Fibroblast of skin of scalp (primary cell): ENCODE data around the gene SFTPD.

Experiments used
- DNase-seq: peaks from one replicate; pipeline ENCODE4 v3.0.0-alpha.2; 2013

SFTPD gene

DNA sequence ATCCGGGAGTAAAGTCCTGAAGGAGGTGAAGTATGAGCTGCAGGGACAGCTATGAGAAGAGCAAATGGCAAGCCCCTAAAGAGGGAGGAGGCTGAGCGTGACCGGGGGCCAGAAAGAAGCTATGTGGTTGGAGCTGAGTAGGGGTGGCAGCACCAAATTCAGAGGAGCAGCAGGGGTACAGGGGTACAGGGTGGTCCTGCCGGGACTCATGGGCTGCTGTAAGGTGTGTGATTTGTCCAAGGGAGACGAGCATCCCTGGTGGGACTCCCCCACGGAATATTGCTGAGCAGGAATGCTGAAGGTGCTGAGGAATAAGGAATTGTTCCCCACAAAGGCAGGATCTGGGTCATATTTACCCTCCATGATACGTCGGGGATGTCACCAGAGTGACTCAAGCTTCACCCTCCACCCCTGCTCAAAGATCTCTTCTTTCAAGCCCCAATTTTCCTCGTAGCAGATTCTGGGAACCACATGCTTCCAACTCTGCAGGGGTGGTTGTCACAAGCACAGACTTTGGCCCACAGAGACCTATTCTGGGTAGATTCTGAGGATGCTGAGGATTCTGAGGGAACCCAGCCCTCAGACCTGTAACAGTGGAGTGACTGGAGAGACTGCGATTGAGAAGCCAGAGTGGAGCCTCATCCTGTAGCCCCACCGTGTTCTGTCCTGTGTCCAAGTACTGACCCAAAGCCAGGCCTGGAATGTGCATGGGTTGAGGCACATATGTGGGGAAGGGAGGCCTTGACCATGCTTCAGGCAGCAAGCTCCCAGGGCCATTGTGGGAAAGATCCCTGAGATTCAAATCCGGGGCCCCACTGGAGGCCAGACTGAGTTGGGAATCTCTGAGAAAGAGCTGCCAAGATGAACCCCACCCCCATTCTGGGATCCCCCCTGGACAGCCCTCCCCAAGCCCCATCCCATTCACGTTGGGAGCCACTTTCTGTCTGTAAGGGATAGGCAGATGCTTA, 4.2 kb downstream of the SFTPD start:
- DNase-seq: no peak

DNA sequence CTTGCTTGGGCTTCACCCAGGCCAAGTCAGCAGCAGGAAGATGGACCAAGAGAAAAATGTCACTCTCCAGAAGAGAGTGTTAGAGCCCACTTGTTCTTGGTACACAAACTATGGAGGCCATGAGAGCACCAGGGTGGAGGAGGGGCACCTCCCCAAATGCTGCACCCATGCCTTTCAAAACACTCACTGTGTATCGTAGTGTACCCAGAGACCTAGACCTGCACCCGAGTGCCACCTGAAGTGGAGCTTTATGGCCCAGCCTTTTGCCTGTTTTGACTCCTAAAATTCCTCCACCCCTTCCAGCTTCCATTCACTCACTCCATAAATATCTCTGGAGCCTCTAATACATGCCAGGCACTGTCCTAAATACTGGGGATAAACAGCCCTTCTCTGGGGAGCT, 5.0 kb downstream of the SFTPD start:
- DNase-seq: no peak

DNA sequence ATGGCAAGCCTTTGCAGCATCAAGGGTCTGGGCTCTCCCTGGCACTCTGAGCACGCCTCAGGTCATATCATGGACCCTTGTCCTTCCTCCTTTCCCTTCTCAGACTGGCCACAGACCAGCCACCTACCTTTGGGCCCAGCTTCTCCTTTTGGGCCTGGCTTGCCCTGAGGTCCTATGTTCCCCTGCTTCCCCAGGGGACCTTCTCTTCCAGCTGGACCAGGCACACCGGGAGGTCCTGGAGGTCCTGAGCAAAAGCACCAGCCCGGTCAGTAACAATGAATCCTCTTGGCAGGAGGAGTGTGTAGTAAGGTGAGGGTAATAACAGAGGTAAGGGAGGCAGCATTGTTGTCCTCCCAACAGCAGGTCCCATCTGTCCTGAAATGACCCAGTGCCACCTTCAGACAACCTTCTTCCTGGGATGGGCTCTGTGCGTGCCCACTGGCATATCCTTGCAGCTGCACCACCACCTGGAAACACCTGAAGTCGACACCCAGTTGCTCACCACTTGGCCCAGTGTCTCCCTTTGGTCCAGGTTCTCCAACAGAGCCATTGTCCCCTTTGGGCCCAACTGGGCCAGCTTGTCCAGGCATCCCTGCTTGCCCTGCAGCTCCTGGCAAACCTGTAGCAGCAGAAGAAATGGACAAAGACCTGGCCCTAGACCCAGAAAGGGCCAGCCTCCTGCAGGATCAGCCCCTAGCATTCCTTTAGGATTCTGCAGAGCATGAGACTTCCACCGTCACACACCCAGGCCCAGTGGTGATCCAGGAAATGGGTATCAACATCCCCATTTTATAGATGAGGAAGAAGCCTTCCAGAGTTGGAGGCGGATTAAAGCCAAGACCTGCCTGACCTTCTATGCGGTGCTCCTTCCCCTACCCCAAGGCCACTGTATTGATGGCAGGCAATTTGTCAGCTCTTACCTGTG, 6.4 kb downstream of the SFTPD start:
- no peak for DNase-seq

DNA sequence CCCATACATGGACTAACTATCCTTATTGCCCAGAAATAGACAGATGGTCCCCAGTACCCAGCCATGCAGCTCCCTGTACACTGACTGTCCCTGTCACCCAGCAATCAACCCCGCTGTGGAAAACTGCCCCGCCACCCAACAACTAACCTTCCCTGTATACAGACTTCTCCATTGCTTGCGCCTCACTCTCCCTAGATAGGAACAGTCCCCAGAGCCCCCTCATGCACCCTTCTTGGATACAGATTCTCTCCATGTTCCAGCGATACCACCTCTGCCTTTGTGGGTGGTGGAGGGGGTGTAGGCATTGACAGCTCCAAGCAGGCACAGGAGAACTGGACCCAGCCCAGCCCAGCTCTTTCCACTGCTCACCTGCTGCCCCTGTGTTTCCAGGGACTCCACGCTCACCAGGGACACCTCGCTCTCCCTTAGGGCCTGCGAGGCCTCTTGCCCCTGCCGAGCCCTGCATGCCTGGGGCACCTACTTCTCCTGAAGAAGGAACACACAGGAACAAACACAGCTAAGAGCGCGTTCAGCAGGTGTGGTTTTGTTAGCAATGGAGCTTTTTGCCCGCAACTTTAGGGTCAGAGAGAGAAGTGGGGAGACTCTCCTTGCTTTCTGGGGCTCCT, 7.2 kb downstream of the SFTPD start:
- DNase-seq: no peak

DNA sequence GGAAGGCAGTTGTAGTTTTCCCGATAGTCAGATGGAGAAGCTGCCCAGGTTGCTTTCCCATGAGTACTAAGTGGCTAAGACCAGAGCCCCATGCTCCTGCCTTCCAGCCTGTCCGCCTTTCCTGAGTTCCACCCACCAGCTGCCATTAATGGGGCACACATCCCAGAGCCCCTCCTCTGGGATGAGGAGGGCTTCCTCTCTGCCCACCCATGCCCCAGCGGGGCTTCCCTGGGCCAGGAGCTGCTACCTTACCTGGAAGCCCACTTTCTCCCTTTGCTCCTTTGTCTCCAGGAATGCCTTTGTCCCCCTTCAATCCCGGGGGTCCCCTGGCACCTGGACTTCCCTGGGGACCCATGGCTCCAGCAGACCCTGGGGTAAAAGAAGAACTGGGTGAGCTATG, 7.8 kb downstream of the SFTPD start:
- no peak for DNase-seq

DNA sequence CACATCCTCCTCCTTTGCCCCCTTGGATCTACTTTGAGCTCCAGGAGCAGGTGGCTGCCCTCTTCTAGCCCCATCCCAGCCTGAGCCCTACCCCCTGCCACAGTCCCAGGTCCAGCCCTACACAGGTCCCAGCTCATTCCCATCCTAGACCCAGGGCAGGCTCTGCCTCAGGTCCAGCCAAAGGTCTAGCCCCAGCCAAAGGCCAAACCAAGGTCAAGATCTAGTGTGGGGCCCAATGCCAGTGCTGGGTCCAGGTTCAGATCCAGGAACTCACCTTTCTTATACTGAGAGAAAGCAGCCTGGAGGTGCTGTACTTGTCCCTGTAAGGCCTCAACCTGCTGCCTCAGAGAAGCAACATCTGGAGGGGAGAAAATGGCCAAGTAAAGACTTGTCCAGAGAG, 8.5 kb downstream of the SFTPD start:
- no peak for DNase-seq

DNA sequence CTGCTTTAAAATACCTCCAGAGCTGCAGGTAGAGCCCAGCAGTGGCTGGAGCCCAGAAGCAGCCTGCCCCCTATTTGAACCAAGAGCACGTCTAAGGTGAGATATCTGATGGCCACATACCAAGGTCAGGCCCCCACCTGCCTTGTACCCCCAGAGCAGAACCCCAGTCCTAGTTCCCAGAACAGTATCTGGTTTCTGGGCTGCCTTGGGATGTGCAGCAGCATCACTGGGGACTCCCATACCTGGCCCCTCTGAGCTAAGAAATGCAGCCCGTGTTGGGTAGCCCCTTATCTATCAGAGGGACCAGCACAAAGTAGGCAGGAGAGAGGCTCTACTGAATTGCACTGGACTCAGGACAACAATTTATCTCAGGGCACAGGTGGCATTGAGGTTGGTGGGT, 8.9 kb downstream of the SFTPD start:
- DNase-seq: no peak

DNA sequence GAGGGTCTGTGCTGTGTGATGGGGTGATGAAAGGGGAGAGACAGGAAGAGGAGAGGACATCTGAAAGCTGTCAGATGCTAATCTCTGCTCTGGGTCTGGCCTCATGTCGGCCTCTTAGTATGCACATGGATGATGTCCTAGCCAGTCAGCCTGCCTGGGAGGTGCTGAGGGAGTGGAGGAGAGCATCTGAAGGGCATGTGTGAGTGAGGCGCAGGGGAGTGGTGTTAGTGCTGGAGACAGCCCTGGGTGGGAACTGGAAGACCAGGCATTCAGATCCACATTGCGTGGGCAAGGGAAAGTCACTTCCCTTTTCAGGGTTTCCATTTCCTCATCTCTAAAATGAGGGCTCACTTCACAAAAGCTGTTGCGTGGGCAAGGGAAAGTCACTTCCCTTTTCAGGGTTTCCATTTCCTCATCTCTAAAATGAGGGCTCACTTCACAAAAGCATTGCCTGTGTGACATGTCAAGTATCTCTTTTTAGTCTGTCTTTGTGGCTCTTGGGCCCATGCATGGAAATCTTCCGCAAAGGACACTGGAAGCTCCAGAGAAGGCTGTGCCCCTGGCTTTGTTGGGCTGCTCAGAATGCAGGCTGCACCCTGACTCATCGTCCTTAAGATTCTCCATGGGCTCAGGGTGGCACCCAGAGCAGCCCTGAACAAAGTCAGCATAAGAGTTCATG, 10.0 kb downstream of the SFTPD start:
- no peak for DNase-seq

DNA sequence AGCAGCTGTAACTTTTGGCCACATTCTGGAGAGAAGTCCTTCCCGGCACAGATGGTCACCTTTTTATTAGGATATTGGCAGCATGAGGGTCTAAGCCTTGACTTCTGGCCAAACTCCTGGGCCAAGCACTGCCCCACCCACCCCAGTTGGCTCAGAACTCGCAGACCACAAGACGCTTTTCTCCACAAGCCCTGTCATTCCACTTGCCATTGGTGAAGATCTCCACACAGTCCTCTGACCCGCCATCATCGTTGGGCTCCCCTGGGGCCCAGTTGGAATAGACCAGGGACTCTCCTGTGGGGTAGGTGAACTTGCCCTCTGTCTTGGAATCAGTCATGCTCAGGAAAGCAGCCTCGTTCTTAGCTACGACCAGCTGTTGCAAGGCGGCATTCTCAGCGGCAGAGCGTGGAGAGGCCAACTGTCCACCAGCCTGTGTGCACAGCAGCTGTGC, 11.2 kb downstream of the SFTPD start:
- DNase-seq: no peak

DNA sequence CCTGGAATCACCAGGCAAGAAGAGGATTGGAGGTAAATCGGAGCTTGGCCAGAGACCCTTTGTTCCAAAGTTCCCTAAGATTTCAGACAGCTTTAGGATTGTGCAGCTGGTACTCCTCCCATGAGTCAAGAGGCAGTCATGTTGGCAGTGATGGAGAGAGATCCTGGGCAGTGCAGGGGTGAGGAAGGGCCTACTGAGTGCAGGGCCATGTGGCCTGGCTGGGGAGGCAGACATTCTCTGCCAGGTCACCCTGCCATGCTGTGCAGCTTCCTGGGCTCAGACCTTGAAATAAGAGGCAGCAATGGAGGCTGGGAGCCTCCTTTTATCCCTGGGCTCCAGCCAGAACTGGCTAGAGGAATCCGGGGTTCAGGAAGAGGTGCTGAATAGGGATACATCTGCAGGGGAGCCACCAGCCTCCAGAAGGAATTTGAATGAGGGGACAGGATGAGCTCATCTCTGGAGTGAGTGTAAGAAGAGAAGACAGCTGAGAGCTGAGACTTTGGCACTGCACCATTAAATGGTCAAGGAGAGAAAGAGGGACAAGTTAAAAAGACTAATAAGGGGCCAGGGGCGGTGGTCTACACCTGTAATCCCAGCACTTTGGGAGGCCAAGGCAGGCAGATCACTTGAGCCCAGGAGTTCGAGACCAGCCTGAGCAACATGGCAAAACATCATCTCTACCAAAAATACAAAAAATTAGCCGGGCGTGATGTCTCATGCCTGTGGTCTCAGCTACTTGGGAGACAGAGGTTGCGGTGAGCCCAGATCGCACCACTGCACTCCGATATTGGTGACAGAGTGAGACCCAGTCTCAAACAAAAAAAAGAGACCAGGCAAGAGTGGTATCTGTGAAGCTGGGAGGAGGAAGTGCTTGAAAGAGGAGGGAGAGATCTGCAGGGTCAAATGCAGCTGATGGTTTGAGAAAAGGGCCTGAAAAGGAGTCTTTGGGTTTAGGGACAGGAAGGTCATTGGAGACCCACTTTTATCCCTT, 12.0 kb downstream of the SFTPD start:
- no peak for DNase-seq

DNA sequence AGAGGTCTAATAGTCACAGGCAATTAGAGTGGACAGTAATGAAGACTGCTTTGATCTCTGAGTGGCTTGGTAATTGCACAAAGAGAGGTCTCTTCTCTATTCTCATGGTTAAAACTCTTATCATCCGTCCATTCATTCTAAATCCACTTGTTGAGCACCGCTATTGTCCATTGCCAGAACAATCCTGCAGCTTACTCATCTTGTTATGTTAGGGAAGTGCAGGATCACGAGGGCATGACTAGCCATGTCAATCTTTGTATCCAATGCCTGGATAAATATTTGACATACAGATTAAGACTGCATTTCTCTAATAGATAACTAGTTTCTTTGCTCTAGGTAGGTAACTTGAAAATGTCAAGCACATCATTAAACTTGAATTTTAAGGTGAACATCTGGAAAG, 14.9 kb downstream of the SFTPD start:
- no peak for DNase-seq

DNA sequence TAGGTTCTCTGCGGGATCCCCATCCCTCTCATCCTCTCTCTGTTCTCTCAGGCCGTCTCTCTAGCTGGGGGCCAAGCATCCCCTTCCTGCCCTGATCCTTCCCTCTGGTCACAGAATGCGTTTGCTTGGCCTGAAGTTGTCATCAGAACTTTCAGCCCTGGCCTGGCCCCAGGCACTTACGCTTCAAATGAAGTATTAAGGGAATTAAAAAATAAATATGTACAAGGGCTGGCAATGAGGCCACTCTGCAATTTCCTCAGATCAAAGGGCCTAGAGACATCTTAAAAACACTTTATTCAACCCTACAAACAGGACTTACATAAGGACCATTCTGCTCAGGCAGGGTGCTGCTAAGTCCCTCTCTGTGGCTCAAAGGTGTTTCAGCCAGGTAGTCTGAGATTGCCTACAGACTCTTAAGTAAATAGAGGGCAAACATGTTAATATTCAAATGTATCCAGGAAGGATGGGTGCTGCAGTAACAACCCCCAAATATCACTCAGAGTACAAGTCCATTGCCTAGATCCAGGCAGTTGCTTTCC, 16.0 kb downstream of the SFTPD start:
- no peak for DNase-seq

DNA sequence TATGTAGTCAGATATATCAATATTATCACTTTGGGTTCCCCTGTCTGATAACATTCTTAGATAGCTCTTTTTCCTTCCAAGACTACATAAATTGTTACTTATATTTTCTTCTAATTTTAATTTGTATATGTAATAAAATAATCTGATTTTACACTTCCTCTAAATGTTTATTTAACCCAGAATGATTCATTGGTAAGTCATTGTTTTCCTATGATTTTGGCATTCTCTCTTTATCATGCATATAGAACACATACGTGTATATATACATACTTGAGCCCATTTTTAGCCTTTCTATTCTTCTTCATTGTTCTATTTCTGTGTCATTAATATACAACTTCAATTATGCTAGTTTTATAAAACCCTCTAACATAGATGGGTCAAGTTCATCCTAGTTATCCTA, 16.6 kb downstream of the SFTPD start:
- no peak for DNase-seq

DNA sequence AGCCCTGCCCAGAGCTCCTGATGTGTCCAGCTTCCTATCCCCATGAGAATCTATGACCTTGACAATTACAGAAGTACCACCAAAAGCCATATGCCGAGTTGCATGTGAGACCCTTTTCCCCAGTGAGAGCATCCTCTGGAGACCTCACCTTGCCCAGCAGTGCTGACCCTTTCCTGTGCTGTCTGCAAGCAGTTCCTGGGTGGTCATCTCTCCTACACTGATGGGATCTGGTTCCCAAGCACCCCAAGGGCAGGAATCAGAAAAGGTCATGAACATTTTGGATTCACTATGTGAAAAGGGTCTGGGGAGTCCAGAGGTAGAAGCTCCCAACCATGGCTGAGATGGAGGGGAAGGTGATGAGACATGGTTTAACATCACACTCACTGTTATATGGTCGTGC, 18.2 kb downstream of the SFTPD start:
- DNase-seq: no peak

DNA sequence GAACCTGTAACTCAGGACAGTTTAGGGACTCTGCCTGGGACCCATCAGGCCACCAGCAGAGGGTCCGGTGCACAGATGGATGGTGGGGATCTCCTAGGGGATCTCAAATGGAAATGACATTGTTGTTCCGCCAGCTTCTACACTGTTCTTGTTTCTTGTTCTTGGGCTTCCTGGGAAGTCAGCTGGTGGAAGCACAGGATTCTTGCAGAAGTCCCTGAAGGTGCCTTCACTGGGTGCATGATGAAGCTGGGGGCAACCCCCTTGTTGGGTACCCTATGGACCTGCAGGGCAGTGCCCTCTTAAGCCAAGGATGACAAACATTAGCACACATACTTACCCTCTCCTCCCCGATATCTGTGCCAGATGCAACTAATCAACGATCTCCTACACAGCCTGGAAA, 18.6 kb downstream of the SFTPD start:
- DNase-seq: no peak

DNA sequence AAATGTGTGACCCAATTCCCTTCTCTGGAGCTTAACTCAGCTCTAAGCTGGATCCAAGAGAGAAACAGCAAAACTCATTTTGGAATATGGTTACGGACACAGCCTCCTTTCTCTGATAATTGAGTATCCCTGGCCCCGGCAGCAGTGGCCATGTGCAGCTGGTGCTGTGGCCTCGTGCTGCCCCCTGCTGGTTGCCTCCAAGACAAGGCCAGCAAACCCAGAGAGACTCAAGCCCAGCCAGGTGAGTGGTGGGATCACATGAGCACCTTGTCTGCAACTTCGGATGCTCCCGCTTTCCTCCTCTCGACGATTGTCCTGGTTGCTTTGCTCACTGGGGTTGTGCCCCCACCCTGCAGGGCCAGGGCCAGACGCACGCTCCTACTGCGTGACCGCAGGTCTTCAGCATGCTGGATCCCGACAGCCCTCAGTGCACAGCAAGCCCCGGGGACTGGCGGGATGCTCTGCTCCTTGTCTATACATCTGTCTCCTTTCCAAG, 19.4 kb downstream of the SFTPD start:
- DNase-seq: peak; percentile 70

DNA sequence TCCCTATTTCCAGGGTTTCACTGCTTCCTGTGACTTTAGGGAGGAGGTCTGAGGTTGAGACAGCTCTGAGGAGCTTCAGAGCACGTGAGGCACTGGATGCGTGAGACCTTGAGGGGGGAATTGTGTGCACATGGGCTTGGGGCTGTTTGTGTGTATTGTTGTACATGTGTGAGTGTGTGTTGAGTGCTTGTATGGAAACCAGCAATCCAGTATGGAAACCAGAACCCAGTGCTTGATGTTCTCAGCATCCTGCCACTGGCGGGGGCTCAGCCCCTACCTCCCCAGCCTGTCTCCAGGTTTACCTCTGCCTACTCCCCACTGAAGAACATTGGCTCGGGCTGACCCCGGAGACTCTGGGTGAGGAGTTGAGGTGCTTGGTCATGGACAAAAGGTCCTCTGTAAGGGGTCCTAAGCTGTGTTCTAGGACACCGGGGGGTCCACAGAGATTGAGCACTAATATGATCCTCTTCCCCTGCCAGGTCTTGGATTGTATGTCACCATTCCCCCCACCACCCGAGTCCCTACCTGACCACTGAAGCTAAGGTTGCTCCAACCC, 20.8 kb downstream of the SFTPD start:
- no peak for DNase-seq

DNA sequence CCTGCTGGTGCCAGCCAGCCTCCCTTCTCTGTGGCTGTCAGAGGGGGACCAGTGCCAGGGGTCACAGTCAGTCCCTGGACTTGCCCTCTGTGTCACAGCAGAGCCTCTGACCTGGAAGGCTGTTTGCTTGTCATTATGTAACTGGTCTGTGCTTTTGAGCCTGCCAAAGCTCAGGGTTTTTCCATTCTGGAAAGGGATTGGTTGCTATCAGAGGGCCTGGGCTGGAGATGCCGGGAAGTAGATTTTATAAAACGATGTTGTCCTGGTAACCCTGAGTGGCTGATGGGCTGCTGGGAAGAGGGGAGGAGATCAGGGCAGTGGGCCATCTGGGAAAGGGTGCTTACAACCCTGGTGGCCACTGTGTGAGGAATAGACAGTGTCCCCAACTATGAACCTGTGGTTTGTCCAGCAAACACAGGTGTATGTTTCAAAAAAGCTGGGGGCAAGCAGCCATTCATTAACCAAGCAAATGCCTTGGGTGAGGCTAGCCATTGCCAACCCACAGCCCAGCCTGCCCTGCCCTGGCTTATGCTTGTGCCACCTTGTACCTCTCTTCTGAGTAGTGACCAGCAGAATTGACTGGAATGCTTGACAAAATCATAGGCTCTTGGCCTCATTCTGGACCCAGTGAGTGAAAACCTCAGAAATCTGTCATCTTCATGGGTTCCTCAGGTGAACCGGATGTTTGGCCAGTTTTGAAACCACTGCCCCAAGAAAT, 21.6 kb downstream of the SFTPD start:
- no peak for DNase-seq

DNA sequence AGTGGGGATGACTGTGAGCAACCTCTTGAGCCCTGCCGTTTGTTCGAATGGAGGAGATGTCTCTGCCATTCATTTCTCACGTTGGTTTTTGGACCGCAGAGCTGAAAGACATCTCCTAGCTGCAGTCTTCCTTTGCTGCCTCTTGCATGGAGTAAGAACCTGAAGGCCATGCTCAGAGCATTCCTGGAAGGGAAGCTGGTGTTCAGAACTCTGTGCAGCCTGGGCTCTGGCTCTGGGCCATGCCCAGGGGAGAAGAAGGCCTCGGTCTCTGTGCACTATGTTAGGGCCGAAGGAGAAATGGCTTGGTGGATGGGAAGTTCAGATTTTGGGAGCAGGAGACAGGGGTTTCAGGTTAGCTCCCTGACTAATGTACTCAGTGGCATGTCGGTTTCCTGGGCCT, 22.9 kb downstream of the SFTPD start:
- DNase-seq: no peak

DNA sequence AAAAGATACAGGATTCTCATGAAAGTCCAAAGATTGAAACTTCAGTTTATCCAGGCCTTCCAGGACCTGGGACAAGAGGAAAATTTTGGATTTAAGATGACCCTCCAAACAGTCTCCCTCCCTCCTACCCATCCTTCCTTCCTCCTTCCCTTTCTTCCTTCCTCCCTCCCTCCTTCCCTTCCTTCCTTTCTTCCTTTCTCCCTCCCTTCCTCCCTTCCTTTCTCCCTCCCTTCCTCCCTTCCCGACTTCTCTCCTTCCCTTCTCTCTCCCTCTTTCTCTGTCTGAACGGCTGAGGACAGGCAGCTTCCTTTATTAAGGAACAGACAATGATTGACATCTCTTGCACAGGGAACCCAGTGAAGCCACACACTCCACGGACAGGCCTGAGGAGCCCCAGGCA, 23.3 kb downstream of the SFTPD start:
- no peak for DNase-seq
